Panc1 (cell line): ENCODE data around the gene CSE1L.

Experiments used
- REST ChIP-seq, 2 experiments: IDR thresholded peaks; 2 replicates each; pipeline ENCODE4 v1.6.1; 2011 to 2012; ENCODE audit warnings: low read depth in 2 of 2, control low read depth in 1 of 2, low read length in 1 of 2, mild to moderate bottlenecking in 1 of 2, moderate library complexity in 1 of 2; ENCODE audit not compliant: insufficient read depth in 1 of 2
- SIN3A ChIP-seq: IDR thresholded peaks from 2 replicates; pipeline ENCODE4 v1.6.1; 2012; ENCODE audit warnings: low read depth, mild to moderate bottlenecking, low read length, moderate library complexity, borderline replicate concordance; ENCODE audit not compliant: insufficient read depth
- TF ChIP-seq, protein P1 (sequence below): fragments of 450-650 bp; IDR thresholded peaks from 2 replicates; pipeline ENCODE4 v1.5.1; 2017; ENCODE audit warnings: mild to moderate bottlenecking

DNA sequence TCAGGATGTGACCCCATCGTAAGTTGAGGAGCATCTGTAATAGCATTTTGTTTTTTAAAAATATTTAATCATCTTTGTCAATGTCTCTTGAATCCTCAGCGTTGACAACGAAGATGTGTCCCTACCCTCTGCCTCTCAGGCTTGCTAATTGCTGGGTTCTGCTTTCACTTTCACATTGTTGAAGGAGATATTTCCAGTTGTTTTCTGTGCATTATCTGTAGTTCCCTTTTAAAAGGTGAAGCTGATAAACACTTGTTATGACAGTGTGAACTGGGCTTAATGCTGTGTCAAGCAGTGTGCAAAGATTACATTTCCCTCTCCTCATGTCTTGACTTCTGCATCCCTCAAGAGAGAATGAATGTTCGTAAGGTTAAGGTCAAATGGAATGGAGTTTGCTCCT, 54.9 kb downstream of the CSE1L start:
- TF ChIP-seq REST (IDR thresholded peaks at IDR 0.05; ENCODE audit: insufficient read depth in 1 of 2, low read depth in 2 of 2, low read length in 1 of 2) (no peak), SIN3A (no peak)
- TF ChIP-seq, protein P1, sequence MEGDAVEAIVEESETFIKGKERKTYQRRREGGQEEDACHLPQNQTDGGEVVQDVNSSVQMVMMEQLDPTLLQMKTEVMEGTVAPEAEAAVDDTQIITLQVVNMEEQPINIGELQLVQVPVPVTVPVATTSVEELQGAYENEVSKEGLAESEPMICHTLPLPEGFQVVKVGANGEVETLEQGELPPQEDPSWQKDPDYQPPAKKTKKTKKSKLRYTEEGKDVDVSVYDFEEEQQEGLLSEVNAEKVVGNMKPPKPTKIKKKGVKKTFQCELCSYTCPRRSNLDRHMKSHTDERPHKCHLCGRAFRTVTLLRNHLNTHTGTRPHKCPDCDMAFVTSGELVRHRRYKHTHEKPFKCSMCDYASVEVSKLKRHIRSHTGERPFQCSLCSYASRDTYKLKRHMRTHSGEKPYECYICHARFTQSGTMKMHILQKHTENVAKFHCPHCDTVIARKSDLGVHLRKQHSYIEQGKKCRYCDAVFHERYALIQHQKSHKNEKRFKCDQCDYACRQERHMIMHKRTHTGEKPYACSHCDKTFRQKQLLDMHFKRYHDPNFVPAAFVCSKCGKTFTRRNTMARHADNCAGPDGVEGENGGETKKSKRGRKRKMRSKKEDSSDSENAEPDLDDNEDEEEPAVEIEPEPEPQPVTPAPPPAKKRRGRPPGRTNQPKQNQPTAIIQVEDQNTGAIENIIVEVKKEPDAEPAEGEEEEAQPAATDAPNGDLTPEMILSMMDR, result no peak
